WI38 (cell line): Measurements from ENCODE around the gene ITPK1.

Source experiments
- H3K4me3 ChIP-seq: 2 replicates; pipeline ENCODE4 v1.5.1; 2011; ENCODE audit warnings: low read depth, mild to moderate bottlenecking, control low read depth, low read length
- CTCF ChIP-seq: IDR thresholded peaks from 2 replicates; pipeline ENCODE4 v1.5.1; 2012; ENCODE audit warnings: low read depth, mild to moderate bottlenecking, control low read depth, low read length

ITPK1 gene

DNA sequence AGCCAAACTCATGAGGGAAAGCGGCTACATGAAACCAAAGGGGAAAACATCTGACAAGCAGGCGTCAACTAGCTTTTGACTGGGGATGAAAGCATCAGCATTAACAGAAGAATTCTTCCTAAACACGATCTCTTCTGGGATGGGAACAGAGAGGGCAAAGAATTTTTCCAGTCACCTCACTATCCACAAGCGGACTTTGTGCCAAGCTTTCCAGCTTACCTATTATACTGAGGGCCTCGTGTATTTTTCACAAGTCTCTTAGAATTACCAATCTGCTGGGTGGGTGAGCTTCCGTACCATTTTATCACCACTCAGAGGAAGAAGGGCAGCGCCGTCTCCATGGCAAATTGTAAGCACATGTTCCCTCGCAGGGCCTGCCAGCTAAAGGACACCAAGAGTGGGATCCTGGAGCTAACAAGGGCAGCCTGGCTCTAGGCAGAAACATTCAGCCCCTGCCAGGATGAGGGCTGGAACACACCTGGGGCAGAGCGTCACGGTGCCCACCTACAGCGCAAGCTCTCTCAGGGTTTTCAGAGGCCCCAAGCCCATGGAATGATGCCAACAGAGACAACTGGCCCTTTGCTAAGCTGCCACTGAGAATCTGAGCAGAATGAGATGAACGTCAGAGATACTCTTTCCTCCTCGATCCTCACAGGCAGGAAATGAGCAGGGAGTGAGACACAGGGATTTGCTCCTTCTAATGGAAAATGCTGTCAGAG is 118.2 kb downstream of the ITPK1 start:
- TF ChIP-seq CTCF, result no peak
- no peak overlapping the region for H3K4me3 ChIP-seq

DNA sequence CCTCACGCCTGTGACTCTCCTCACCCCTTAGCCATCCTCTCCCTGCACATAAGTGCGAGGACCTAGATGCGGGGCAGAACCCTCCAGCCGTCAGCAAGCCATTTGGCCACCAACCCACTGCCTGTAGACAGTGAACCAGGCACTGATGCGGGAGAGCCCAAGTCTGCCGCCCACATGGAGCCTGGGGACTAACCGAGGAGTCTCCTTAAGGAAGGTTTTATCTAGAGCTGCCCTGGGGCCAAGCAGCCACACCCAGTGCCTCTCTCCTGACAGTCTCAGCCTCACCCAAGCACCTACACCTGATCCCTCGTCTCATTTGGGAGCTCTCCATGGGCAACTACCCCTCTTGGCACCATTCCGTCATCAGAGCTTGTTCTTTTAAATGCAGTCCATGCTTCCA is 120.1 kb downstream of the ITPK1 start:
- no peak for TF ChIP-seq CTCF
- H3K4me3 ChIP-seq, result no peak overlapping the region

DNA sequence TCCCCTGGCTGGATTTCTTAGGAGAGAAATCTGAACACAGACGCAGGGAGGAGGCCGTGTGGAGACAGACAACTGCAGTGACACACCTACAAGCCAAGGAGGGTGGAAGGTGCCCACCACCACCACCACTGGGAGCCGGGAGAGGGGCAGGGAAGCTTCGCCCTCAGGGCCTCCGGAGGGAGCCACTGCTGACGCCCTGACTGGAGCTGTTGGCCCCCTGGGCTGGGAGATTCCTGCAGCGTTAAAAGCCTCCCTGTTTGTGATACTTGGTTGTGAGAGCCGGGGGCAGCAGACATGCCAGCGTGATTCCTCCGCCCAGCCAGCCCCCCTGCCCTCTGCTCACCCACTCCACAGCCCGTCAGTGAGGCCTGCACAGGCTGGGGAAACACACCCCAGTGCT is 120.8 kb downstream of the ITPK1 start:
- H3K4me3 ChIP-seq, result no peak overlapping the region
- TF ChIP-seq CTCF, result no peak

GRCh38 chr14:92994131-92994676 is 121.5 kb downstream of the ITPK1 start:
- no peak for TF ChIP-seq CTCF
- no peak overlapping the region for H3K4me3 ChIP-seq

- TF ChIP-seq CTCF, result no peak
Observed at GRCh38 chr14:92993302-92993701, 122.4 kb downstream of the ITPK1 start.

DNA sequence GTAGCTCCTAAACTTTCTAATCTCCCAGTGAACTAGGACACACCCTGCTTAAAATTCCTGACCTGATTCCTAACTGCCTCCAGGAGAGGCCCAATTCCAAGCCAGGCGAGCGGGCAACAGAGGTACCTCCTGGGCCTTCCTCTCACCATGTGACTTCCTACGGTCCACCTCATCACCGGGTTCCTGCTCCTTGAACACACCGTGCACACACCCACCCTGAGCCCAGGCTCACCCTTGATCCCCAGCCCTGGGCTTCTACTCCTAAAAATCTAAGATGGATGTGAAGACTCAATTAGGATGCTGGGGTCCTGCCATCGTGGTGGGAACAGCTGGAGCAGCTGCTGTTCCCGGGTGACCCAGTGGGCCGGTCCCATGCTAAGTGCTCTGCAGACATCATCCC is 124.2 kb downstream of the ITPK1 start:
- H3K4me3 ChIP-seq, result no peak overlapping the region
- no peak for TF ChIP-seq CTCF

More at GRCh38 chr14:92993302-92993701, 122.4 kb downstream of the ITPK1 start:
- H3K4me3 ChIP-seq, result no peak overlapping the region
